SK-N-SH treated with all-trans-retinoic acid at 6 μM for 48 hours (cell line): Measurements from ENCODE around the gene SRRM1.

ENCODE experiments used
- ATAC-seq: fragments of 200-7000 bp; cut with Tn5 transposase; 3 replicates; pipeline ENCODE4 v1.9.1; 2020; ENCODE audit warnings: mild to moderate bottlenecking, moderate library complexity
- BACH2 ChIP-seq: fragments of 250-450 bp; sonication (Bioruptor Pico); IDR thresholded peaks from 2 replicates; pipeline ENCODE4 v1.9.0; 2021; ENCODE audit warnings: mild to moderate bottlenecking, borderline replicate concordance
- CSDC2 ChIP-seq: fragments of 250-450 bp; sonication (Bioruptor Pico); IDR thresholded peaks from 2 replicates; pipeline ENCODE4 v1.5.0; 2020; ENCODE audit warnings: mild to moderate bottlenecking, moderate library complexity
- ESRRG ChIP-seq: fragments of 250-450 bp; sonication (Bioruptor Pico); IDR thresholded peaks from 2 replicates; pipeline ENCODE4 v1.6.1; 2021; ENCODE audit warnings: mild to moderate bottlenecking
- GLIS3 ChIP-seq: fragments of 250-450 bp; sonication (Bioruptor Pico); IDR thresholded peaks from 2 replicates; pipeline ENCODE4 v1.5.0; 2020; ENCODE audit warnings: mild to moderate bottlenecking, moderate library complexity
- ISL1 ChIP-seq: fragments of 250-450 bp; sonication (Bioruptor Pico); IDR thresholded peaks from 2 replicates; pipeline ENCODE4 v2.1.2; 2022; ENCODE audit warnings: mild to moderate bottlenecking, moderate library complexity
- OSR1 ChIP-seq: fragments of 250-450 bp; sonication (Bioruptor Pico); IDR thresholded peaks from 2 replicates; pipeline ENCODE4 v1.8.0; 2022; ENCODE audit warnings: moderate library complexity, mild to moderate bottlenecking, inconsistent platforms
- PPARA ChIP-seq: fragments of 250-450 bp; sonication (Bioruptor Pico); IDR thresholded peaks from 2 replicates; pipeline ENCODE4 v1.5.0; 2020; ENCODE audit warnings: mild to moderate bottlenecking, borderline replicate concordance
- RARB ChIP-seq: fragments of 250-450 bp; sonication (Bioruptor Pico); IDR thresholded peaks from 2 replicates; pipeline ENCODE4 v1.8.0; 2021; ENCODE audit warnings: mild to moderate bottlenecking, moderate library complexity
- SNAI2 ChIP-seq: fragments of 250-450 bp; sonication (Bioruptor Pico); IDR thresholded peaks from 2 replicates; pipeline ENCODE4 v1.5.0; 2020; ENCODE audit warnings: mild to moderate bottlenecking, moderate library complexity
- TCF4 ChIP-seq: fragments of 250-450 bp; sonication (Bioruptor Pico); IDR thresholded peaks from 2 replicates; pipeline ENCODE4 v1.8.0; 2021; ENCODE audit warnings: mild to moderate bottlenecking, moderate library complexity, borderline replicate concordance
- TOX ChIP-seq: fragments of 250-450 bp; sonication (Bioruptor Pico); IDR thresholded peaks from 2 replicates; pipeline ENCODE4 v1.8.0; 2021; ENCODE audit warnings: mild to moderate bottlenecking, moderate library complexity, borderline replicate concordance
- ZC3H10 ChIP-seq: fragments of 250-450 bp; sonication (Bioruptor Pico); IDR thresholded peaks from 2 replicates; pipeline ENCODE4 v1.5.1; 2021; ENCODE audit warnings: mild to moderate bottlenecking, moderate library complexity
- ZFP3 ChIP-seq: fragments of 250-450 bp; sonication (Bioruptor Pico); IDR thresholded peaks from 2 replicates; pipeline ENCODE4 v1.5.0; 2020; ENCODE audit warnings: mild to moderate bottlenecking, moderate library complexity
- ZFP30 ChIP-seq: fragments of 450-650 bp; formaldehyde crosslinking; IDR thresholded peaks from 2 replicates; pipeline ENCODE4 v1.5.0; 2022; ENCODE audit warnings: mild to moderate bottlenecking, moderate library complexity
- ZNF565 ChIP-seq: fragments of 450-650 bp; formaldehyde crosslinking; conservative IDR thresholded peaks from 2 replicates; pipeline ENCODE4 v1.5.0; 2020; ENCODE audit warnings: low read depth, mild to moderate bottlenecking, moderate library complexity
- ZNF70 ChIP-seq: fragments of 450-650 bp; formaldehyde crosslinking; IDR thresholded peaks from 2 replicates; pipeline ENCODE4 v1.5.0; 2020; ENCODE audit warnings: mild to moderate bottlenecking, moderate library complexity
- ZNF8 ChIP-seq: fragments of 450-650 bp; formaldehyde crosslinking; IDR thresholded peaks from 2 replicates; pipeline ENCODE4 v1.5.0; 2020; ENCODE audit warnings: mild to moderate bottlenecking, moderate library complexity
- TF ChIP-seq, protein P1 (sequence below): fragments of 250-450 bp; sonication (Bioruptor Pico); IDR thresholded peaks from 2 replicates; pipeline ENCODE4 v1.8.0; 2021; ENCODE audit warnings: low read depth, mild to moderate bottlenecking, moderate library complexity, borderline replicate concordance
- TF ChIP-seq, protein P2 (sequence below): fragments of 250-450 bp; sonication (Bioruptor Pico); IDR thresholded peaks from 2 replicates; pipeline ENCODE4 v1.5.1; 2020; ENCODE audit warnings: low read depth, mild to moderate bottlenecking, moderate library complexity
- TF ChIP-seq, protein P3 (sequence below): fragments of 250-450 bp; sonication (Bioruptor Pico); IDR thresholded peaks from 2 replicates; pipeline ENCODE4 v1.8.0; 2020; ENCODE audit warnings: mild to moderate bottlenecking, moderate library complexity, borderline replicate concordance
- TF ChIP-seq, protein P4 (sequence below): fragments of 250-450 bp; sonication (Bioruptor Pico); IDR thresholded peaks from 2 replicates; pipeline ENCODE4 v1.5.0; 2020; ENCODE audit warnings: mild to moderate bottlenecking, moderate library complexity

The SRRM1 gene

DNA sequence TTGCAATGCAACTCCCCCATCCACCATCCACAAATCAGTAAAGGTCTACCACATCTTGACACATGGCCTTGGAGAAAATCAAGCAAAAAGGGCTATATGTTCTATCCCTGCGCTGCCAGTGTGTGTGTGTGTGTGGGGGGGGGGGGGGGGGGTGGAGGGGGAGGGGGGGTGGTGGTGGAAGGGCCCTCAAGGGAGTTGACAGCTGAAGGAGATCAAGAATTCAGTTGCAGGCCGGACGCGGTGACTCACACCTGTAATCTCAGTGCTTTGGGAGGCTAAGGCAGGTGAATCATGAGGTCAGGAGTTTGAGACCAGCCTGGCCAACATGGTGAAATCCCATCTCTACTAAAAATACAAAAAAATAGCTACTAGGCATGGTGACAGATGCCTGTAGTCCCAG lies 64.6 kb downstream of the SRRM1 start:
- TF ChIP-seq RARB (CRISPR knock-in tag), result no peak
- TF ChIP-seq, protein P1, sequence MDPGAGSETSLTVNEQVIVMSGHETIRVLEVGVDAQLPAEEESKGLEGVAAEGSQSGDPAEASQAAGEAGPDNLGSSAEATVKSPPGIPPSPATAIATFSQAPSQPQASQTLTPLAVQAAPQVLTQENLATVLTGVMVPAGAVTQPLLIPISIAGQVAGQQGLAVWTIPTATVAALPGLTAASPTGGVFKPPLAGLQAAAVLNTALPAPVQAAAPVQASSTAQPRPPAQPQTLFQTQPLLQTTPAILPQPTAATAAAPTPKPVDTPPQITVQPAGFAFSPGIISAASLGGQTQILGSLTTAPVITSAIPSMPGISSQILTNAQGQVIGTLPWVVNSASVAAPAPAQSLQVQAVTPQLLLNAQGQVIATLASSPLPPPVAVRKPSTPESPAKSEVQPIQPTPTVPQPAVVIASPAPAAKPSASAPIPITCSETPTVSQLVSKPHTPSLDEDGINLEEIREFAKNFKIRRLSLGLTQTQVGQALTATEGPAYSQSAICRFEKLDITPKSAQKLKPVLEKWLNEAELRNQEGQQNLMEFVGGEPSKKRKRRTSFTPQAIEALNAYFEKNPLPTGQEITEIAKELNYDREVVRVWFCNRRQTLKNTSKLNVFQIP, result no peak
- TF ChIP-seq, protein P2, sequence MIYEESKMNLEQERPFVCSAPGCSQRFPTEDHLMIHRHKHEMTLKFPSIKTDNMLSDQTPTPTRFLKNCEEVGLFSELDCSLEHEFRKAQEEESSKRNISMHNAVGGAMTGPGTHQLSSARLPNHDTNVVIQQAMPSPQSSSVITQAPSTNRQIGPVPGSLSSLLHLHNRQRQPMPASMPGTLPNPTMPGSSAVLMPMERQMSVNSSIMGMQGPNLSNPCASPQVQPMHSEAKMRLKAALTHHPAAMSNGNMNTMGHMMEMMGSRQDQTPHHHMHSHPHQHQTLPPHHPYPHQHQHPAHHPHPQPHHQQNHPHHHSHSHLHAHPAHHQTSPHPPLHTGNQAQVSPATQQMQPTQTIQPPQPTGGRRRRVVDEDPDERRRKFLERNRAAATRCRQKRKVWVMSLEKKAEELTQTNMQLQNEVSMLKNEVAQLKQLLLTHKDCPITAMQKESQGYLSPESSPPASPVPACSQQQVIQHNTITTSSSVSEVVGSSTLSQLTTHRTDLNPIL (CRISPR knock-in tag), result no peak
- TF ChIP-seq SNAI2 (CRISPR knock-in tag), result no peak
- TF ChIP-seq BACH2 (CRISPR knock-in tag), result no peak
- no peak for TF ChIP-seq CSDC2 (CRISPR knock-in tag)
- TF ChIP-seq ZC3H10 (CRISPR knock-in tag), result no peak
- TF ChIP-seq GLIS3, result no peak
- no peak for TF ChIP-seq TOX (CRISPR knock-in tag)
- TF ChIP-seq ZFP3 (CRISPR knock-in tag), result no peak
- TF ChIP-seq, protein P3, sequence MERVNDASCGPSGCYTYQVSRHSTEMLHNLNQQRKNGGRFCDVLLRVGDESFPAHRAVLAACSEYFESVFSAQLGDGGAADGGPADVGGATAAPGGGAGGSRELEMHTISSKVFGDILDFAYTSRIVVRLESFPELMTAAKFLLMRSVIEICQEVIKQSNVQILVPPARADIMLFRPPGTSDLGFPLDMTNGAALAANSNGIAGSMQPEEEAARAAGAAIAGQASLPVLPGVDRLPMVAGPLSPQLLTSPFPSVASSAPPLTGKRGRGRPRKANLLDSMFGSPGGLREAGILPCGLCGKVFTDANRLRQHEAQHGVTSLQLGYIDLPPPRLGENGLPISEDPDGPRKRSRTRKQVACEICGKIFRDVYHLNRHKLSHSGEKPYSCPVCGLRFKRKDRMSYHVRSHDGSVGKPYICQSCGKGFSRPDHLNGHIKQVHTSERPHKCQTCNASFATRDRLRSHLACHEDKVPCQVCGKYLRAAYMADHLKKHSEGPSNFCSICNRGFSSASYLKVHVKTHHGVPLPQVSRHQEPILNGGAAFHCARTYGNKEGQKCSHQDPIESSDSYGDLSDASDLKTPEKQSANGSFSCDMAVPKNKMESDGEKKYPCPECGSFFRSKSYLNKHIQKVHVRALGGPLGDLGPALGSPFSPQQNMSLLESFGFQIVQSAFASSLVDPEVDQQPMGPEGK, result no peak
- no peak for TF ChIP-seq ISL1 (CRISPR knock-in tag)
- TF ChIP-seq OSR1 (CRISPR knock-in tag), result no peak
- no peak for TF ChIP-seq ZNF565 (CRISPR knock-in tag)
- TF ChIP-seq ZFP30 (CRISPR knock-in tag), result no peak
- TF ChIP-seq TCF4 (CRISPR knock-in tag), result no peak
- TF ChIP-seq, protein P4, sequence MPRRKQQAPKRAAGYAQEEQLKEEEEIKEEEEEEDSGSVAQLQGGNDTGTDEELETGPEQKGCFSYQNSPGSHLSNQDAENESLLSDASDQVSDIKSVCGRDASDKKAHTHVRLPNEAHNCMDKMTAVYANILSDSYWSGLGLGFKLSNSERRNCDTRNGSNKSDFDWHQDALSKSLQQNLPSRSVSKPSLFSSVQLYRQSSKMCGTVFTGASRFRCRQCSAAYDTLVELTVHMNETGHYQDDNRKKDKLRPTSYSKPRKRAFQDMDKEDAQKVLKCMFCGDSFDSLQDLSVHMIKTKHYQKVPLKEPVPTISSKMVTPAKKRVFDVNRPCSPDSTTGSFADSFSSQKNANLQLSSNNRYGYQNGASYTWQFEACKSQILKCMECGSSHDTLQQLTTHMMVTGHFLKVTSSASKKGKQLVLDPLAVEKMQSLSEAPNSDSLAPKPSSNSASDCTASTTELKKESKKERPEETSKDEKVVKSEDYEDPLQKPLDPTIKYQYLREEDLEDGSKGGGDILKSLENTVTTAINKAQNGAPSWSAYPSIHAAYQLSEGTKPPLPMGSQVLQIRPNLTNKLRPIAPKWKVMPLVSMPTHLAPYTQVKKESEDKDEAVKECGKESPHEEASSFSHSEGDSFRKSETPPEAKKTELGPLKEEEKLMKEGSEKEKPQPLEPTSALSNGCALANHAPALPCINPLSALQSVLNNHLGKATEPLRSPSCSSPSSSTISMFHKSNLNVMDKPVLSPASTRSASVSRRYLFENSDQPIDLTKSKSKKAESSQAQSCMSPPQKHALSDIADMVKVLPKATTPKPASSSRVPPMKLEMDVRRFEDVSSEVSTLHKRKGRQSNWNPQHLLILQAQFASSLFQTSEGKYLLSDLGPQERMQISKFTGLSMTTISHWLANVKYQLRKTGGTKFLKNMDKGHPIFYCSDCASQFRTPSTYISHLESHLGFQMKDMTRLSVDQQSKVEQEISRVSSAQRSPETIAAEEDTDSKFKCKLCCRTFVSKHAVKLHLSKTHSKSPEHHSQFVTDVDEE (CRISPR knock-in tag), result no peak
- no peak for TF ChIP-seq ESRRG (CRISPR knock-in tag)
- no peak for TF ChIP-seq PPARA (CRISPR knock-in tag)
- TF ChIP-seq ZNF70 (CRISPR knock-in tag), result no peak
- ATAC-seq, result no peak

DNA sequence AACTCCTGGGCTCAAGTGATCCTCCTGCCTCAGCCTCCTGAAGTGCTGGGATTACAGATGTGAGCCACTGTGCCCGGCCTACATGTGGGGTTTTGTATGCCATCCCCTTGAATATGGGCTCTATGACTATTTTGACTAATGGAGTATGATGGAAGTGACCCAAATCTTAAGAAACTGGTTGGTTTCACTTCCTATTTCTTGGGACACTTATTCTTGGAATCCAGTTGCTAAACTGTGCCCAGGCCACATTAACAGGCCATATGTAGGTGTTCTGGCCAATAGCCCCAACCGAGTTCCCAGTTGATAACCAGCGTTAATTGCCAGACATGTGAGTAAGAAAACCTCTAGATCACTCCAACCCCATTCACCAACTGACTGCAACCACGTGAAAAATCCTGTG lies 65.8 kb downstream of the SRRM1 start:
- ATAC-seq, result no peak
- no peak for TF ChIP-seq ISL1 (CRISPR knock-in tag)

DNA sequence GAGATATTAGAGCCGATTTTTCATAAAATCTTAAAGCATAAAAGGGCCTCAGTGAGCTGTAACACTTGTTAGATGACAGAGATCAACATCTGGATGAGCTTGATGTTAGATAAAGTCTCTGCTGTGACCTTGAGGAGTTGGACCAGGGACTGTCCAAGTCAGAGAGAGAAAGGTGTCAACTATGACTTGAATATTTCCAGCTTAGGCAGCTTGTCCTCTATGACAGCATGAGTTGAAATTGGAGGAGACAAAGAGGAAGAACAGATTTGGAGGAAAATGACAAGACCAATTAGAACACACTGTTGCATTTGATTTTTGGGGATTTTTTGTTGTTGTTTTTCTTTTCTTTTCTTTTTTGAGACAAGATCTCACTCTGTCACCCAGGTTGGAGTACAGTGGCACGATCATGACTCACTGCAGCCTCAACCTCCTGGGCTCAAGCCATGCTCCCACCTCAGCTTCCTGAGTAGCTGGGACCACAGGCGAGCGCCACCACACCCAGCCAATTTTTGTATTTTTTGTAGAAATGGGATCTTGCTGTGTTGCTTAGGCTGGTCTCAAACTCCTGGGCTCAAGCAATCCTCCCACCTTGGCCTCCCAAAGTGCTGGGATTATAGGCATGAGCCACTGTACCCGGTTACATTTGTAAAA lies 66.8 kb downstream of the SRRM1 start:
- no peak for ATAC-seq
- TF ChIP-seq, protein P3, result no peak

DNA sequence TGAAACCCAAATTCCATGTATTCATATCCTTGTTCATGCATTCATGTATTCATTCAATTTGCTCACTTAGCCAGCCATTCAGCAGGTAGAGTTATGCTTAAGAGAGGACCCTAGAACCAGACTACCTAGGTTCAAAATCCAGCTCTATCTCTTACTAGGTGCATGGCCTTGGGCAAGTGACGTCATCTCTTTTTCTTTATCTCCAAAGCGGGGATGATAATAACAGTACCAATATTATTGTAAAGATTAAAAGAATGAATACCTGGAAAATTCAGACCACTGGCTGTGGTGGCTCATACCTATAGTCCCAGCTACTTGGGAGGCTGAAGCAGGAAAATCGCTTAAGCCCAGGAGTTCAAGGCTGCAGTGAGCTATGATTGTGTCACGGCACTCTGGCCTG lies 68.2 kb downstream of the SRRM1 start:
- TF ChIP-seq ZNF565 (CRISPR knock-in tag), result no peak
- no peak for TF ChIP-seq TOX (CRISPR knock-in tag)
- TF ChIP-seq, protein P3, result no peak
- no peak for TF ChIP-seq ZNF8 (CRISPR knock-in tag)
- TF ChIP-seq ZFP3 (CRISPR knock-in tag), result no peak
- TF ChIP-seq ZFP30 (CRISPR knock-in tag), result no peak
- ATAC-seq, result no peak
